Neural cell (in vitro differentiated cells): ENCODE data around the gene POLE. TPM values are rescaled to one million over a fixed set of nuclear protein-coding genes. Genes with fewer than 3 reads are reported as not detected.

Source experiments
- H2AFZ ChIP-seq: fragments of 200-600, 300-800 bp; sonication (generic), shearing (Covaris generic); 2 replicates; pipeline ENCODE4 v1.6.0; 2014; ENCODE audit warnings: low read depth, mild to moderate bottlenecking, antibody characterized with exemption, low read length, moderate library complexity
- H3F3A ChIP-seq: fragments of 200-600 bp; shearing (Covaris generic); 2 replicates; pipeline ENCODE4 v1.6.1; 2016; ENCODE audit warnings: mild to moderate bottlenecking, moderate library complexity, mixed read lengths, antibody characterized with exemption, low read length; ENCODE audit not compliant: insufficient read depth, poor library complexity, severe bottlenecking
- H3K27ac ChIP-seq: fragments of 200-600, 300-800 bp; sonication (generic), shearing (Covaris generic); 2 replicates; pipeline ENCODE4 v1.5.1; 2014; ENCODE audit warnings: mild to moderate bottlenecking, low read length, moderate library complexity
- H3K27me3 ChIP-seq: fragments of 300-800, 200-600 bp; sonication (generic), shearing (Covaris generic); 2 replicates; pipeline ENCODE4 v1.6.0; 2014; ENCODE audit warnings: mild to moderate bottlenecking, low read depth, low read length, moderate library complexity; ENCODE audit not compliant: insufficient read depth
- H3K36me3 ChIP-seq: fragments of 300-800, 200-600 bp; sonication (generic), shearing (Covaris generic); 2 replicates; pipeline ENCODE4 v1.5.1; 2014; ENCODE audit warnings: mild to moderate bottlenecking, antibody characterized with exemption, low read length, moderate library complexity; ENCODE audit not compliant: insufficient read depth
- H3K4me2 ChIP-seq: fragments of 300-800, 200-600 bp; sonication (generic), shearing (Covaris generic); 2 replicates; pipeline ENCODE4 v1.6.0; 2014; ENCODE audit warnings: mild to moderate bottlenecking, low read length
- H3K4me3 ChIP-seq: fragments of 300-800, 200-600 bp; sonication (generic), shearing (Covaris generic); 2 replicates; pipeline ENCODE4 v1.5.1; 2014; ENCODE audit warnings: mild to moderate bottlenecking, low read length, moderate library complexity
- H3K79me2 ChIP-seq: fragments of 200-600 bp; shearing (Covaris generic); replicated peaks from 2 replicates; pipeline ENCODE4 v1.6.0; 2014; ENCODE audit warnings: mild to moderate bottlenecking, low read length, moderate library complexity; ENCODE audit not compliant: insufficient read depth
- H3K9ac ChIP-seq: fragments of 300-800, 200-600 bp; sonication (generic), shearing (Covaris generic); 2 replicates; pipeline ENCODE4 v1.6.1; 2016; ENCODE audit warnings: mild to moderate bottlenecking, low read length, mixed read lengths
- H3K9me2 ChIP-seq: fragments of 200-600 bp; shearing (Covaris generic); 2 replicates; pipeline ENCODE4 v1.6.1; 2016; ENCODE audit warnings: mild to moderate bottlenecking, low read length, mixed read lengths; ENCODE audit not compliant: insufficient read depth
- H3K9me3 ChIP-seq: fragments of 200-600, 300-800 bp; sonication (generic), shearing (Covaris generic); 2 replicates; pipeline ENCODE4 v1.6.1; 2016; ENCODE audit warnings: mild to moderate bottlenecking, mixed run types, low read length, moderate library complexity, mixed read lengths
- H4K20me1 ChIP-seq: fragments of 200-600 bp; shearing (Covaris generic); 2 replicates; pipeline ENCODE4 v1.6.1; 2016; ENCODE audit warnings: mild to moderate bottlenecking, mixed run types; ENCODE audit not compliant: insufficient read depth
- CTCF ChIP-seq: fragments of 450-650 bp; IDR thresholded peaks from 2 replicates; pipeline ENCODE4 v1.5.1; 2014; ENCODE audit warnings: antibody characterized with exemption, mild to moderate bottlenecking, moderate library complexity; ENCODE audit not compliant: poor library complexity, severe bottlenecking
- EP300 ChIP-seq: fragments of 450-650 bp; conservative IDR thresholded peaks from 2 replicates; pipeline ENCODE4 v1.6.1; 2014; ENCODE audit warnings: antibody characterized with exemption, mild to moderate bottlenecking, moderate library complexity; ENCODE audit not compliant: poor library complexity, severe bottlenecking
- EZH2 ChIP-seq: fragments of 200-600, 300-800 bp; shearing (Covaris generic), sonication (generic); IDR thresholded peaks from 2 replicates; pipeline ENCODE4 v1.6.1; 2014; ENCODE audit warnings: antibody characterized with exemption, low read length, borderline replicate concordance, mild to moderate bottlenecking; ENCODE audit not compliant: insufficient read depth, poor library complexity, severe bottlenecking
- MXI1 ChIP-seq: fragments of 450-650 bp; conservative IDR thresholded peaks from 2 replicates; pipeline ENCODE4 v1.6.1; 2014; ENCODE audit warnings: antibody characterized with exemption, mild to moderate bottlenecking; ENCODE audit not compliant: poor library complexity, severe bottlenecking
- POLR2AphosphoS5 ChIP-seq: IDR thresholded peaks from 2 replicates; pipeline ENCODE4 v1.6.1; 2012
- RAD21 ChIP-seq: fragments of 450-650 bp; conservative IDR thresholded peaks from 2 replicates; pipeline ENCODE4 v1.6.1; 2014; ENCODE audit warnings: antibody characterized with exemption, mild to moderate bottlenecking, moderate library complexity
- REST ChIP-seq: IDR thresholded peaks from 2 replicates; pipeline ENCODE4 v1.6.1; 2012; ENCODE audit warnings: borderline replicate concordance
- SMC3 ChIP-seq: fragments of 450-650 bp; conservative IDR thresholded peaks from 2 replicates; pipeline ENCODE4 v1.6.1; 2014; ENCODE audit warnings: antibody characterized with exemption, mild to moderate bottlenecking, moderate library complexity; ENCODE audit not compliant: poor library complexity
- TAF1 ChIP-seq: IDR thresholded peaks from 2 replicates; pipeline ENCODE4 v1.6.1; 2012; ENCODE audit warnings: low read depth
- polyA plus RNA-seq: library from polyadenylated mRNA; depleted of rRNA; stranded (reverse); fragments of >200 nt; gene quantifications from 2 replicates; pipeline ENCODE4 v1.2.3, GENCODE V29; 2014

POLE gene
- polyA plus RNA-seq, 1 donor from 2014 or later = 8.5 TPM

- H3K9me3 ChIP-seq = no peaks in the 10 kb centered on the region
- no peaks in the 10 kb centered on the region for H3K79me2 ChIP-seq
- TF ChIP-seq MXI1 = no peak
- TF ChIP-seq EP300 = no peak
- TF ChIP-seq SMC3 = no peak
- TF ChIP-seq CTCF = no peak
- TF ChIP-seq EZH2 = no peak
- TF ChIP-seq TAF1 = no peak
- TF ChIP-seq POLR2AphosphoS5 = no peak
- no peak for TF ChIP-seq RAD21
- no peak for TF ChIP-seq REST
- H2AFZ ChIP-seq = no peak overlapping the region
- no peak overlapping the region for H3K27ac ChIP-seq
- no peak overlapping the region for H3K9ac ChIP-seq
- no peak overlapping the region for H3K4me3 ChIP-seq
- H3K36me3 ChIP-seq = no peaks in the 10 kb centered on the region
- no peaks in the 10 kb centered on the region for H4K20me1 ChIP-seq
- no peak overlapping the region for H3K4me2 ChIP-seq
- no peaks in the 10 kb centered on the region for H3K9me2 ChIP-seq
- H3K27me3 ChIP-seq = no peaks in the 10 kb centered on the region
- no peaks in the 10 kb centered on the region for H3F3A ChIP-seq
Observed at GRCh38 chr12:132603240-132604150, 83.6 kb downstream of the POLE start.

GRCh38 chr12:132602572-132603239 lies 84.4 kb downstream of the POLE start:
- Histone ChIP-seq H3K36me3 (no peaks in the 10 kb centered on the region), H3K9ac (no peak overlapping the region), H3K9me3 (no peaks in the 10 kb centered on the region), H3K4me3 (no peak overlapping the region), H3K27me3 (no peaks in the 10 kb centered on the region), H2AFZ (no peak overlapping the region), H3K27ac (no peak overlapping the region), H3K9me2 (no peaks in the 10 kb centered on the region), H3K79me2 (no peaks in the 10 kb centered on the region), H3F3A (no peaks in the 10 kb centered on the region), H4K20me1 (no peaks in the 10 kb centered on the region), H3K4me2 (no peak overlapping the region)
- TF ChIP-seq EP300 (no peak), TAF1 (no peak), MXI1 (no peak), REST (no peak), CTCF (no peak), RAD21 (no peak)
